Nephron progenitor cell (in vitro differentiated cells): ENCODE measurements around the gene LASP1.

Source experiments
- DNase-seq: peaks from one replicate; pipeline ENCODE4 v3.0.0; 2021
- H3K27ac Mint-ChIP-seq: 2 replicates; pipeline ENCODE4 v1.8.0; 2021; ENCODE audit warnings: mild to moderate bottlenecking, moderate library complexity, mixed read lengths
- H3K27me3 Mint-ChIP-seq: 2 replicates; pipeline ENCODE4 v1.8.0; 2021; ENCODE audit warnings: mild to moderate bottlenecking, low read depth, mixed read lengths; ENCODE audit not compliant: poor library complexity
- H3K36me3 Mint-ChIP-seq: 2 replicates; pipeline ENCODE4 v1.8.0; 2021; ENCODE audit warnings: low read depth, mixed read lengths
- H3K4me1 Mint-ChIP-seq: 2 replicates; pipeline ENCODE4 v1.8.0; 2021; ENCODE audit warnings: mixed read lengths
- H3K4me3 Mint-ChIP-seq: 2 replicates; pipeline ENCODE4 v1.8.0; 2021; ENCODE audit warnings: mild to moderate bottlenecking, moderate library complexity, mixed read lengths
- H3K9me3 Mint-ChIP-seq: 2 replicates; pipeline ENCODE4 v1.8.0; 2021; ENCODE audit warnings: mild to moderate bottlenecking, moderate library complexity, mixed read lengths
- CTCF ChIP-seq: fragments of 200-600 bp; sonication (generic); IDR thresholded peaks from 2 replicates; pipeline ENCODE4 v1.5.0; 2021; ENCODE audit warnings: antibody characterized with exemption

LASP1 gene

GRCh38 chr17:38915639-38915995 is 45.8 kb downstream of the LASP1 start:
- H3K9me3 Mint-ChIP-seq: no peaks in the 10 kb centered on the region
- TF ChIP-seq CTCF: no peak
- no peak for DNase-seq
- peaks cover 24% of the 10 kb centered on the region for H3K4me1 Mint-ChIP-seq
- peaks cover 38% of the 10 kb centered on the region for H3K36me3 Mint-ChIP-seq
- no peaks in the 10 kb centered on the region for H3K27me3 Mint-ChIP-seq
- H3K4me3 Mint-ChIP-seq: no peak overlapping the region
- H3K27ac Mint-ChIP-seq: no peak overlapping the region

GRCh38 chr17:38916771-38917170 is 46.9 kb downstream of the LASP1 start:
- DNase-seq: no peak
- Mint-ChIP-seq H3K27ac (peak overlapping the region; percentile 64), H3K36me3 (peaks cover 38% of the 10 kb centered on the region), H3K9me3 (no peaks in the 10 kb centered on the region), H3K4me3 (no peak overlapping the region), H3K27me3 (no peaks in the 10 kb centered on the region), H3K4me1 (peaks cover 35% of the 10 kb centered on the region)
- TF ChIP-seq CTCF: no peak

- Mint-ChIP-seq H3K4me3 (no peak overlapping the region), H3K4me1 (peaks cover 40% of the 10 kb centered on the region), H3K36me3 (peaks cover 38% of the 10 kb centered on the region), H3K9me3 (no peaks in the 10 kb centered on the region), H3K27ac (peak overlapping the region; percentile 64), H3K27me3 (no peaks in the 10 kb centered on the region)
- DNase-seq: no peak
- no peak for TF ChIP-seq CTCF
These were observed 47.4 kb downstream of the LASP1 start for GRCh38 chr17:38917259-38917658.

- H3K4me1 Mint-ChIP-seq: peaks cover 40% of the 10 kb centered on the region
- H3K27me3 Mint-ChIP-seq: no peaks in the 10 kb centered on the region
- peak overlapping the region; percentile 83 for H3K27ac Mint-ChIP-seq
- no peak for TF ChIP-seq CTCF
- H3K36me3 Mint-ChIP-seq: peaks cover 38% of the 10 kb centered on the region
- no peak overlapping the region for H3K4me3 Mint-ChIP-seq
- no peak for DNase-seq
- no peaks in the 10 kb centered on the region for H3K9me3 Mint-ChIP-seq
These were observed 48.5 kb downstream of the LASP1 start for GRCh38 chr17:38918129-38918913.

- Mint-ChIP-seq H3K4me3 (no peak overlapping the region), H3K27ac (no peak overlapping the region), H3K27me3 (no peaks in the 10 kb centered on the region), H3K9me3 (no peaks in the 10 kb centered on the region), H3K36me3 (peaks cover 38% of the 10 kb centered on the region), H3K4me1 (peaks cover 40% of the 10 kb centered on the region)
- no peak for DNase-seq
- no peak for TF ChIP-seq CTCF
These were observed 49.1 kb downstream of the LASP1 start for GRCh38 chr17:38918916-38919315.
